HG03196 (cell line): ENCODE measurements around the gene LYAR.

Experiments
- ATAC-seq: cut with Tn5 transposase; IDR thresholded peaks from one replicate; pipeline ENCODE4 v1.9.1; 2021; ENCODE audit not compliant: unreplicated experiment

The LYAR gene, protein sequence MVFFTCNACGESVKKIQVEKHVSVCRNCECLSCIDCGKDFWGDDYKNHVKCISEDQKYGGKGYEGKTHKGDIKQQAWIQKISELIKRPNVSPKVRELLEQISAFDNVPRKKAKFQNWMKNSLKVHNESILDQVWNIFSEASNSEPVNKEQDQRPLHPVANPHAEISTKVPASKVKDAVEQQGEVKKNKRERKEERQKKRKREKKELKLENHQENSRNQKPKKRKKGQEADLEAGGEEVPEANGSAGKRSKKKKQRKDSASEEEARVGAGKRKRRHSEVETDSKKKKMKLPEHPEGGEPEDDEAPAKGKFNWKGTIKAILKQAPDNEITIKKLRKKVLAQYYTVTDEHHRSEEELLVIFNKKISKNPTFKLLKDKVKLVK

DNA sequence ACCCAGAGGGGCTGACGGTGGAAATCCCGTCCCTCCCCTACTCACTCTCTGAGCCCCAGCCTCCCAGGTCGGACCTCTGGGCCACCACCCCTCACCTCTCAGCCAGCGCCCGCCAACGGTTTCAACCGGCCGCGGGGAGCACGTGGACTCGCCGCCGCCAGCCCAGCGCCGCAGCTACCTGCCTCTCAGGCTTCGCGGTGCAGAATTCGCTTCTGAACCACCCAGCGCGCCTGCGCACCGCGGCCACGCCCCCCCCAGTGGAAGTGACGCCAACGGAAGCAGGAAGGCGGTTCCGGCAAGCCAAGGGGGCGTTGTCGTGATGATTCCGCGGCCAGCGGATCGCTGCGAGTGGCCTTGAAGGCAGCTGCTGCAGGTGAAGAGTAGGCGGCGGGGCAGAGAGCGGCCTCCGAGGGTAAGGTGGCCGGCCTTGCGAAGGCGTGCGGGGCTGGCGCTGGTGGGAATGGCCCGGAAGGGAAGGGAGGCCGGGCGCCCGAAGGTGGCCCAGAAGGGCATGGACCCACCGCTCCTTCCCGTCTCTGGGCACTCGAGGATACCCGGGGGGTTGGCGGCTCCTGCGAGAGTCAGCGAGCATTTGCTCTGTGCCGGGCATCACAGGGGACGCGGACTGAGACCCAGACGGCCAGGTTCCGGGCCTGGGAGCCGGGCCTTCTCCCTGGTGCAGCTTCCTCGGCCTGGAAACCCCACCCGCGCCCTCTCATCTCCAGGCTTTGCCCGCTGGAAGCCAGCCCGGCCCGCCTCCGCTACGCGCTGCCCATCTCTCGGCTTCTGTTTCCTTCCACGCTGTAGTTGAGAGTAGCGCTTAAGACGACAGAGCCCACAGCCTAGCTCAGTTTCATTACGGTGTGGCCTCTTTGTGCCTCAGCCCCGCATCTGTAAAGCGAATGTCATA lies at the start of gene LYAR, which contains the start of gene ZBTB49:
Gene LYAR, minus strand, starts transcription at position 214 of the 910 bp plus-strand sequence. CDS start 6,412 bp downstream, outside the sequence.
Gene ZBTB49, plus strand, starts transcription at position 311 of the 910 bp plus-strand sequence. CDS start 9,695 bp downstream, outside the sequence.
- peak; percentile 82 for ATAC-seq

GRCh38 chr4:4339504-4340085 lies 49.6 kb upstream of the LYAR start:
- no peak for ATAC-seq

DNA sequence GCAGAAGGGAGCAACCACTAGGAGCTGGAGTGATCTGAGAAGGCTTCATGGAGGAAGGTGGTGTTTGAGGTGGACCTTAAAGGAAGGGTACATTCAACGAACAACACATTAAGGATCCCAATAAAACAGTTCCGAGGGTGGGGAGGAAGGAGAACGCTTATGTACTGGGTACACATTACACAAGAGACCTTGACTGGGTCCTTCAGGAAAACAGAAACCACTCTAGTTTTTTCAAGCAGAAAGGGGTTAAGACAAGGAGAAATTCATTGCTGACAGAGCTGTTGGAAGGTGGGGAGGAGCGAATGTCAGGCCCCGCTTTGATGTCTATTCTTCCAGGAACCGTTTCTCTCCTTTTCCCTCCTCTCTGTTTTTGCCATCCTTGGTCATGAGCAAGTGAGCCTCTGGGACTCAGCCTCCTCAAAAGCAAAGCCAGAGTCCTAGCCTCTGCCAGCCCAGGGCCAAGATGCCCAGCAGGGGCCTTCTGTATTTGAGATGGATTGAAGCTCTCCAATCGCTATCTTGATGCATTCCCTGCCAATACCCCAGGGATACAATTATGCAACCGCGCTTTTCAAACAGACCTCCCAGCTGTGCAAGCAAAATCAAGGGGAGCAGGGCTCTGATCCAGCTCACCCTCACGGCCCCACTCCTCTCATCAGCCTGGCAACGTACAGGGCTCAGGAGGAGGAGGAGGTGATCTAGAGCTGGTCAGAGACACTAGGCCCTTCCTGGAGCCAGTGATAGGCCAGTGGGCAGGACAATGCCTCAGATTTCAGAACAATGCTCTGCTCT lies 48.5 kb upstream of the LYAR start:
- ATAC-seq, result no peak

GRCh38 chr4:4334798-4335520 lies 45.0 kb upstream of the LYAR start:
- ATAC-seq, result no peak

- no peak for ATAC-seq
These were observed 43.3 kb upstream of the LYAR start for GRCh38 chr4:4333265-4333706.

GRCh38 chr4:4332529-4332928 lies 42.6 kb upstream of the LYAR start:
- no peak for ATAC-seq

- no peak for ATAC-seq
These were observed 40.8 kb upstream of the LYAR start for GRCh38 chr4:4330794-4331193.

DNA sequence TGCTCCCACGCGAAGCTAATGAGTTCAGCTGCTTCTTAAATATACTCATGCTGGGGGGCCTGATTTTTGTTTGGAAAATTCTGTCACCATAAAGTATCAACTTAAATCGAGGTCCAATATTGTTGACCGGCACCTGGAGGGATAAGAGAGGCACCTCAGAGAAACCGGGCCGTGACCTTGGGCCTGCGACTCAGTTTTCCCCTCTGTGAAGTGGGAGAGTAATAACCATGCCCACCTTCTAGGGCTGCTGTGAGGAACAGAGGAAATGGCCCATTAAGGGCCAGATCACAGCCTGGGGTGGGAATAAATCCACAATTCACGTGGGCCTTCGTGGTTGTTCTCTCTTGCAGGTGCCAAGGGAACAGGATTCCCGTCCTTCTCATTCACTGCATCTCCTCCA lies 39.5 kb upstream of the LYAR start:
- no peak for ATAC-seq

DNA sequence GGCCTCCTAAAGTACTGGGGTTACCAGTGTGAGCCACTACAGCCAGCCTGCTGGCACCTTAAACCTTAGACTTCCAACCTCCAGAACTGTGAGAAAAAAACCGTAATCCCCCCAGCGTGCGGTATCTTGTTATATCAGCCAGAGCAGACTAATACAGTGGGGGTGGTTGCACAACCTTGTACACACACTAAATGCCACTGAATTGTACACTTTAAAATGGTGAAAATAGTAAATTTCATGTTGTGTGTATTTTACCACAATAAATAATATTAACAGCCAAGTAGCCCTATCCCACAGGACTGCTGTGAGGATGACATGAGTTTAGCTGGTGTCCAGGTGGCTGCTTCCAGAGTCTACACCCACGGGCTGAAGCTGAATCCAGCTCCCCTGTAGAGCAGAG lies 38.9 kb upstream of the LYAR start:
- no peak for ATAC-seq

- no peak for ATAC-seq
These were observed 38.3 kb upstream of the LYAR start for GRCh38 chr4:4328206-4328605.

DNA sequence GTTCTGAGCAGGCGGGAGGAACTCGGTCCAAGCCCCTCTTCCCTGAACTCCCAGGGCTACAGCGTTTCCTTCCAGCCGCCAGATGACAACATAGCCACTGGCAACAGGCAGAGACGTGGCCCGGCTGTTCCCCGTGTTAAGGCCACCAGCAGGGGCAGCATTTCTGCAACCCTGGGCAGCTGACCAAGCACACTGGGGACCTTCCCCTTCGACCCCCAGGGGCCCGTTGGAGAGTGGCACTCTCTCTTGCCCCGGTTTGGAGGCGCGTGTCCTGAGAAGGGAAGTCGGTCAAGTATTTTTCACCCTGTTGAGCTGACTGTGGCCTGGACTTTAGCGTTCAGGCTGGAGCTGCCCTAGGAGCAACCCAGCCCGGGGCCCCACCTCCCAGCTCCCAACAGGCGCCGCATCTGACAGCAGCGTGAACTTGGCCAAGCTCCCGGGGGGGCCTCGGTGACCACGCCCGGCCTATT lies 37.7 kb upstream of the LYAR start:
- no peak for ATAC-seq

- ATAC-seq, result no peak
These were observed 36.2 kb upstream of the LYAR start for GRCh38 chr4:4326166-4326565.

DNA sequence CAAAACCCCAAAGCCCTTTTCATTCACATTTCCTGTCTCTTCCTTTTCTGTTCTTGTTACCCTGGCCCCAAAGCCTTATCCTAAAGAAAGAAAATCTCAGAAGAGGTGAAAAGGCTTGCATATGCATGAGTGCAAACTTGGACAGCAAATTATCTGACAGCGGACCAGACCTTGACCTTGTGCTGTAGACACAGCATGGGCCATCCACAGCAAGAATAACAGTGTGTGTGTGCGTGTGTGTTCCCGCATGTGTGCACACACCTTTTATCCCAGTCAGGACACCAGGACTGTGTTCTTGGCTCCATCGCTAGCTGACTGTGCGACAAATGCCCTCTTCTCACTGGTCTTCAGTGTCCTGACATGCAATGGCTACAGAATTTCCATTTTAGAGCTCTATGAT lies 35.4 kb upstream of the LYAR start:
- ATAC-seq, result no peak

DNA sequence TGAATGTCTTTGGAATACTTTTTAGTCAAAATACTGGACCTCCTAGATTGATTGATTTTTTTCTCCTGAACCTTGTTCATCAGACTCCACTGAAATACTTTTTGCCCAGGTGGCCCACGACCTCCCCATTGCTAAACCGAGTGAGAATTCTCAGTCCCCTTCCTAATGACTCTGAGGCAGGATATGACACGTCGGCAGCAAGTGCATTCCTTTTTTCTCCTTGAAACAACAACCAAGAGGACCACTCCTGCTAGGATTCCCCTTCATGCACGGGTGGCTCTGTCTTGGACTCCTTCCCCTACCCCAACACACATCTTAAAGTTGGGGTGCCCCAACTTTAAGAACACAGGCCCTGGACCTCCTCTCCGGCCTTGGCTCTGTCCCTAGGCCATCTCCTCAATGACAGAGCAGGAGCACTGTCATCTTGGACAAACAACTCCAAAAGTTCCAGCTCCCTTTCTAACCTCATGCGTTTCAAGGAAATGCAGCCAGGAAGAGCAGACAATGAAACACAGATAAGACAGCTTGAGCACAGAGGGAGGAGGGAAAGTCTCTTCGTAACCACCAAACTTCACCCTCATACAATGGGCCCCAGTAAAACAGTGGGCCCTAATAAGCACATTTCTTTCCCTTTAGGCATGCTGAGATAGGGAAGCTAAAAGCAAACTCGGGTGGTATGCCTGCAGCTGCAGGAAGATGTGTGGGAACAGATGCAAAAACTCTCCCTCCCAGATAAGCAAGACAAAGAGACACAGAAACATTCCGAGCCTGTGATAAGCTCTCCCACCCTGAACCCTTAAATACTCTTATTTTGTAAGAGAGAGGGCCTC lies 34.0 kb upstream of the LYAR start:
- no peak for ATAC-seq

DNA sequence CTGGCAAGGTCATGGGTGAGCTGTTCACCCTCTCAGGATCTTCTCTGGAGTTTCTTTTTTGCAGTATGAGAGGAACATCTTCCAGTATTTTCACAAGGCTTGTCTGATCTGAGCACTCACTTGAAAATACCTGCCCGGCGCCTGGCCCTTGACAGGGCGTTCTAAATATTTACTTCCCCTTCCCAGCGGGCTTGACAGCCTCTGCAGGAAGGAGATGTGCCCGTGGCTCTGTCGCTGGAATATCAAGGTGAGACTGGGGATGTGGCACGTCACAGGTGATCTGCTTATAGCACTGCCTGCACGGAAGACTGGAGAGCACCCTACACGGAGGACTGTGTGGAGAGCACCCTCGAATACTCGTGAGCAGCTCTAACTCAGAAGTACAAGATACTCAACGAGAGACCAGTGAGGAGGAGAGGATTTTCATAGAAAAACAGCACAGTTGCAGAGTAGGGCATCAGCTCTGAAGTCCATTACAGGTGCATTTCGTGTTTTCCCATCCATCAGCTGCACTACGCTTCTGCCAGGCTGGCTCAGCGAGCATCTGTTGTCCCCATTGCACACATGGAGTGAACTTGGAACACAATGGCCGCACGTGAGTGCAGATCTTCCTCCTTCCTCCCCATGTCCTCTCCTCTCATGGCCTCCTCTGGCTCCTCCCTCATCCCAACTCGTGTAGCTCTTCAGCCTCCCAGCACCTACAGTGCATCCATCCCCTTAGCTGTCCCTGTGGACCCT lies 32.2 kb upstream of the LYAR start:
- ATAC-seq, result no peak

- ATAC-seq, result no peak
These were observed 31.2 kb upstream of the LYAR start for GRCh38 chr4:4320951-4321714.

GRCh38 chr4:4320528-4320927 lies 30.6 kb upstream of the LYAR start:
- ATAC-seq, result no peak
